Measurements from ENCODE around the gene EPB41L4B. TPM values are rescaled to one million over a fixed set of nuclear protein-coding genes. Genes with fewer than 3 reads are reported as not detected.

The EPB41L4B gene
- total RNA-seq, 1 experiment from 2014 or later, result 8.1 TPM

DNA sequence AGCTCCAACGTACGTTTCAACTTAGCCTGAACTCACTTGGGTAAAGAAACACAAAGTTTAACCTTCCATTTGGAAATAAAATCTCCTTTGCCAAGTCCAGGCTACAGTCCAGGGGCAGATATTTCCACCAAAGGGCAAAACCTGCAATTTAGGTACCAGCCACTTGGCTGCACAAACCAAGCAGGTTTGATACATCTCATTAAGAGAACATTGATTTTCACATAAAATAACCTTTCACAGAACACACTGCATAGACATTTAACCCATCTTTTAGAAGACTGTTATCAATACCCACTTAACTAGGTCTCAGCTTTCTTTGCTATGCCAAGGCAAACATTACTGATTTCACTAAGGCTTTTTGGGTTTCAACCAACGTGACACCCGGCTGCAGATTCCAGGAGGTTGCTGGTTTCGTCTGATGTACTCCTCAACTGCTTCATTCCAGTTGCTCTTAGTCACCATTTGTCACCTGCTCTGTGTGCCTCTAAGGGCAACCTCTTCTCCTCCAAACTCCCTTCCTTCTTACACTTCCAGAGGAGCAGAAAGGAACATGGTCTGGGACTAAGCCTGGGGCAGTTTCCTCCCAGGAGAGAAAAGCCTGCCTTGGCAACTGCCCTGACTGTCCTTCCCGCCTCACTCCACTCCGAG is 67.1 kb downstream of the EPB41L4B start (continued):
- TF ChIP-seq FOSL1 (IDR thresholded peaks at IDR 0.05; ENCODE audit: low read depth) (peak; percentile 75), ZFX (IDR thresholded peaks at IDR 0.05) (no peak), CBX3 (IDR thresholded peaks at IDR 0.05; ENCODE audit: low read depth) (peak; percentile 65; the same call in 1 of the 2 replicates), SP1 (IDR thresholded peaks at IDR 0.05; ENCODE audit: low read depth) (peak; percentile 48; the same call in 1 of the 2 replicates), JUND (IDR thresholded peaks at IDR 0.05) (peak; percentile 54)

DNA sequence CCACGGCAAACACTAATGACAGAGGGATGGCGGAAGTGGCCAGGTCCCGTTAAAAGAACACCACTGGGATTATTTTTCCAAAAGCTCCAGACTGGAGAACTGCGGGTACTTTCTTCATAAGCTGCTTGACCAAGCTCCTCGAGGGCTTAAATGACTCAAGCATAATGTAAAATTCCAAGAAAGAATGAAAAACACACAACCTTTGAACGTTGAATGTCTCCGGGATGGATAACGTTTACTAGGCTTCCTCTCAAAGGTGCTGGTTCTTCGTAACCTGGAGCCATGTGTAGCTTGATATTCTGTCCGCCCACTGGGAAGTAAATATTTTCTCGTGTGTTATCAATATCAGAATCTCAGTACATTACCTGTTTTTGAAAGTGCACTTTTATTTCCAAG is 67.6 kb downstream of the EPB41L4B start:
- ChIA-PET POLR2A (no interaction called here), RAD21 (ENCODE audit: low non-redundant PET in 1 of 2, low total read pairs in 2 of 2, uncharacterized antibody in 2 of 2, unreplicated experiment in 2 of 2) (no interaction called here), CTCF (interaction anchor here (0.7 to 1.6 kb wide), 2 partner anchors 11 to 92 kb away, joined by 3 to 4 read pairs; no protein-coding TSS in a partner anchor)
- Histone ChIP-seq H3K4me2 (ENCODE audit: low read length) (peak overlapping the region; percentile 58), H3K4me3 (replicated peaks in 1 of 2; ENCODE audit: low read depth in 1 of 2, low read length in 2 of 2) (peak overlapping the region in 1 of 2 experiments; percentile 13; a peak in 1 of 4 replicates), H3K79me2 (ENCODE audit: insufficient read depth, low read length) (no peaks in the 10 kb centered on the region), H2AFZ (ENCODE audit: low read depth, low read length, poor library complexity, severe bottlenecking) (no peak overlapping the region), H4K20me1 (ENCODE audit: insufficient read depth) (no peaks in the 10 kb centered on the region), H3K36me3 (ENCODE audit: control insufficient read depth in 1 of 2, insufficient read depth in 2 of 2, low read length in 2 of 2) (no peaks in the 10 kb centered on the region; a peak in 1 of 4 replicates), H3K9me3 (ENCODE audit: control insufficient read depth in 1 of 2, insufficient read depth in 1 of 2, low read depth in 1 of 2, low read length in 2 of 2) (no peaks in the 10 kb centered on the region), H3K4me1 (ENCODE audit: control insufficient read depth in 1 of 2, insufficient read depth in 2 of 2, low read length in 2 of 2) (peaks cover 19 to 68% of the 10 kb centered on the region in 2 experiments), H3K27ac (ENCODE audit: low read depth, low read length) (peak overlapping the region; percentile 30; the same call in 1 of the 2 replicates), H3K9me2 (ENCODE audit: insufficient read depth) (no peaks in the 10 kb centered on the region), H3K9ac (ENCODE audit: low read length) (0 out of 2 replicates have a peak overlapping the region, but pooled peaks have one; percentile 18), H3K27me3 (ENCODE audit: insufficient read depth, low read length) (no peaks in the 10 kb centered on the region)
- intact Hi-C loops (cut with micrococcal nuclease), result no loop called here
- no peak for DNase-seq (ENCODE audit: low read depth, low spot score)
- ATAC-seq, result no peak
- TF ChIP-seq EGR1 (IDR thresholded peaks at IDR 0.05; ENCODE audit: low read depth), result no peak
- no peak for TF ChIP-seq ZFX (IDR thresholded peaks at IDR 0.05)
- TF ChIP-seq, protein P1, sequence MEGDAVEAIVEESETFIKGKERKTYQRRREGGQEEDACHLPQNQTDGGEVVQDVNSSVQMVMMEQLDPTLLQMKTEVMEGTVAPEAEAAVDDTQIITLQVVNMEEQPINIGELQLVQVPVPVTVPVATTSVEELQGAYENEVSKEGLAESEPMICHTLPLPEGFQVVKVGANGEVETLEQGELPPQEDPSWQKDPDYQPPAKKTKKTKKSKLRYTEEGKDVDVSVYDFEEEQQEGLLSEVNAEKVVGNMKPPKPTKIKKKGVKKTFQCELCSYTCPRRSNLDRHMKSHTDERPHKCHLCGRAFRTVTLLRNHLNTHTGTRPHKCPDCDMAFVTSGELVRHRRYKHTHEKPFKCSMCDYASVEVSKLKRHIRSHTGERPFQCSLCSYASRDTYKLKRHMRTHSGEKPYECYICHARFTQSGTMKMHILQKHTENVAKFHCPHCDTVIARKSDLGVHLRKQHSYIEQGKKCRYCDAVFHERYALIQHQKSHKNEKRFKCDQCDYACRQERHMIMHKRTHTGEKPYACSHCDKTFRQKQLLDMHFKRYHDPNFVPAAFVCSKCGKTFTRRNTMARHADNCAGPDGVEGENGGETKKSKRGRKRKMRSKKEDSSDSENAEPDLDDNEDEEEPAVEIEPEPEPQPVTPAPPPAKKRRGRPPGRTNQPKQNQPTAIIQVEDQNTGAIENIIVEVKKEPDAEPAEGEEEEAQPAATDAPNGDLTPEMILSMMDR (IDR thresholded peaks at IDR 0.05 in 2 of 3, conservative IDR thresholded peaks at IDR 0.05 in 1 of 3; ENCODE audit: borderline replicate concordance in 1 of 3, insufficient read depth in 1 of 3, low read depth in 2 of 3, low read length in 2 of 3), result no peak
- no peak for TF ChIP-seq EZH2phosphoT487 (IDR thresholded peaks at IDR 0.05; ENCODE audit: borderline replicate concordance)
- TF ChIP-seq JUND (IDR thresholded peaks at IDR 0.05), result no peak
- TF ChIP-seq, protein P2, sequence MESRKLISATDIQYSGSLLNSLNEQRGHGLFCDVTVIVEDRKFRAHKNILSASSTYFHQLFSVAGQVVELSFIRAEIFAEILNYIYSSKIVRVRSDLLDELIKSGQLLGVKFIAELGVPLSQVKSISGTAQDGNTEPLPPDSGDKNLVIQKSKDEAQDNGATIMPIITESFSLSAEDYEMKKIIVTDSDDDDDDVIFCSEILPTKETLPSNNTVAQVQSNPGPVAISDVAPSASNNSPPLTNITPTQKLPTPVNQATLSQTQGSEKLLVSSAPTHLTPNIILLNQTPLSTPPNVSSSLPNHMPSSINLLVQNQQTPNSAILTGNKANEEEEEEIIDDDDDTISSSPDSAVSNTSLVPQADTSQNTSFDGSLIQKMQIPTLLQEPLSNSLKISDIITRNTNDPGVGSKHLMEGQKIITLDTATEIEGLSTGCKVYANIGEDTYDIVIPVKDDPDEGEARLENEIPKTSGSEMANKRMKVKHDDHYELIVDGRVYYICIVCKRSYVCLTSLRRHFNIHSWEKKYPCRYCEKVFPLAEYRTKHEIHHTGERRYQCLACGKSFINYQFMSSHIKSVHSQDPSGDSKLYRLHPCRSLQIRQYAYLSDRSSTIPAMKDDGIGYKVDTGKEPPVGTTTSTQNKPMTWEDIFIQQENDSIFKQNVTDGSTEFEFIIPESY (IDR thresholded peaks at IDR 0.05; ENCODE audit: extremely low read depth, insufficient replicate concordance, low read length), result no peak
- no TSS peak for BruUV-seq (replicated peaks)
